Glomerular endothelial cell (primary cell): Measurements from ENCODE around the gene LATS1. TPM values are rescaled to one million over a fixed set of nuclear protein-coding genes. Genes with fewer than 3 reads are reported as not detected.
"Not testable (repeated sequence)": the region's sequence is repeated elsewhere in the genome, so short reads cannot be mapped to it uniquely, and the experiment has no call there.

Source experiments
- DNase-seq: peaks from one replicate; pipeline ENCODE4 v3.0.0-alpha.2; 2011; ENCODE audit warnings: low read depth, low spot score; ENCODE audit errors: extremely low read depth
- total RNA-seq: library from RNA; depleted of rRNA; stranded (reverse); fragments of >200 nt; gene quantifications from 2 replicates; pipeline ENCODE4 v1.2.3, GENCODE V29; 2015

LATS1 gene
- 18.6 and 32.1 TPM in 2 replicates for total RNA-seq

- no peak for DNase-seq
Measured at GRCh38 chr6:149717588-149718458, at the start of gene LATS1. Gene LATS1, minus strand, starts transcription at chr6:149718101. Its CDS starts 15,975 bp downstream, at chr6:149702126.

- DNase-seq: no peak
Measured at GRCh38 chr6:149766156-149766769, 48.4 kb upstream of the LATS1 start.

- DNase-seq: no peak
Measured at GRCh38 chr6:149763866-149764265, 46.0 kb upstream of the LATS1 start.

GRCh38 chr6:149761438-149761837 is 43.5 kb upstream of the LATS1 start:
- no peak for DNase-seq

GRCh38 chr6:149756261-149756636 is 38.3 kb upstream of the LATS1 start:
- no peak for DNase-seq

- DNase-seq: no peak
Measured at GRCh38 chr6:149755300-149756260, 37.7 kb upstream of the LATS1 start.

GRCh38 chr6:149754548-149754947 is 36.6 kb upstream of the LATS1 start:
- no peak for DNase-seq

GRCh38 chr6:149753374-149753637 is 35.4 kb upstream of the LATS1 start:
- DNase-seq: not testable (repeated sequence)

- no peak for DNase-seq
Measured at GRCh38 chr6:149752600-149753373, 34.9 kb upstream of the LATS1 start.

- DNase-seq: not testable (repeated sequence)
Measured at GRCh38 chr6:149751920-149752319, 34.0 kb upstream of the LATS1 start.

GRCh38 chr6:149751239-149751638 is 33.3 kb upstream of the LATS1 start:
- no peak for DNase-seq

- DNase-seq: no peak
Measured at GRCh38 chr6:149750136-149750609, 32.3 kb upstream of the LATS1 start.

- DNase-seq: no peak
Measured at GRCh38 chr6:149749594-149750135, 31.8 kb upstream of the LATS1 start, which contains the start of gene PCMT1. Gene PCMT1, plus strand, starts transcription at chr6:149749741. Its CDS starts 161 bp downstream, at chr6:149749902.

- DNase-seq: not testable (repeated sequence)
Measured at GRCh38 chr6:149749082-149749593, 31.2 kb upstream of the LATS1 start.

GRCh38 chr6:149746147-149746946 is 28.4 kb upstream of the LATS1 start, which contains the start of gene NUP43:
Gene NUP43, minus strand, starts transcription at chr6:149746529. Its CDS starts 34 bp downstream, at chr6:149746495.
- DNase-seq: peak; percentile 87

- DNase-seq: not testable (repeated sequence)
Measured at GRCh38 chr6:149745252-149745651, 27.4 kb upstream of the LATS1 start.

GRCh38 chr6:149734915-149735314 is 17.0 kb upstream of the LATS1 start:
- DNase-seq: no peak

GRCh38 chr6:149733089-149733720 is 15.3 kb upstream of the LATS1 start:
- DNase-seq: no peak
